Tibial nerve (tissue), 4 donors: ENCODE data around the gene SMYD3.

ENCODE experiments used
- CTCF ChIP-seq, 5 experiments: fragments of 200-600 bp in 3 of 5; fragments of 450-650 bp in 2 of 5; sonication (generic) in 3 of 5; IDR thresholded peaks; one replicate each; pipeline ENCODE4 v1.5.1; 2016 to 2019; ENCODE audit warnings: antibody characterized with exemption in 5 of 5, mild to moderate bottlenecking in 3 of 5, moderate library complexity in 2 of 5
- EP300 ChIP-seq, 2 donors: sonication (generic); formaldehyde crosslinking; IDR thresholded peaks; one replicate each; pipeline ENCODE4 v1.6.1; 2017; ENCODE audit warnings: antibody characterized with exemption in 2 of 2, mild to moderate bottlenecking in 1 of 2

DNA sequence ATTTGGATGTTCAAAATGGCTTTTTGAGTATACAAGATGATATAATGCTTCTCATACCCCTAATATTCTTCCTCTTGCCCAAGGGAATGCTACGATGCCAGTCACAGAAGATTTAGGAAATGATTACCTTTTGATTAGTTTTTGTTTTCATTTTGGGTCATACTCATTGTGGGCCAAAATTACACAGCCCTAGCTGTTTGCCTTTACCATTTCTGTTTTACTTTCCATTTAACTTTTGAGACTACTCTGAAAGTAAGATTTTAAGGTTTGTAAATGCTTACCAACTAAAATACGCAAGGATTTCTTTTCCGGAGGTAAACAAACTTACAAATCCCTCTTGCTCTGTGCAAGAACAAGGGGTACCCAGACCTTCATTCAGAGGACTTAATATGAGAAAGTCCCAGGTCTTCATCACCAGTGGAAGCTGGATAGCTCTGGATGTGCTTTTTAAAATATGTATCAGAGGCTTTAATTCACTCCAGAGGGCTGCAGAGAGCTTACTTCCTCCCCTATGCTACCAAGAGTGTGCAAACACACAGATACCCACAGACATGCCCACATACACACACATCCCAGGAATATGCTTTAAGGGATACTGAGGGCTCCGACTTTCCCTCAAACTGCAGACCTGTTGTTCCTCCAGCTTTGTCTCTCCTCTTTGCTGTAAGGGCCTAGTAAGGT, 631.4 kb downstream of the SMYD3 start:
- TF ChIP-seq CTCF (IDR thresholded peaks at IDR 0.05) (no peak), EP300 (IDR thresholded peaks at IDR 0.05) (no peak)
